IMR-90 (cell line): ENCODE results near the gene WFDC12.

Source experiments
- BHLHE40 ChIP-seq: fragments of 150-350 bp; IDR thresholded peaks from 2 replicates; pipeline ENCODE4 v1.6.1; 2016; ENCODE audit warnings: mild to moderate bottlenecking, low read depth, low read length
- CEBPB ChIP-seq: IDR thresholded peaks from 2 replicates; pipeline ENCODE4 v1.6.1; 2012; ENCODE audit warnings: low read depth, low read length, improper control_type of control experiment
- CTCF ChIP-seq: conservative IDR thresholded peaks from 2 replicates; pipeline ENCODE4 v1.5.1; 2012; ENCODE audit warnings: mild to moderate bottlenecking, low read depth, low read length, improper control_type of control experiment
- ELK1 ChIP-seq: fragments of 150-350 bp; IDR thresholded peaks from 2 replicates; pipeline ENCODE4 v1.6.1; 2016; ENCODE audit warnings: low read depth, mild to moderate bottlenecking, low read length, moderate library complexity, borderline replicate concordance
- MAFK ChIP-seq: IDR thresholded peaks from 2 replicates; pipeline ENCODE4 v1.6.1; 2012; ENCODE audit warnings: low read depth, low read length, improper control_type of control experiment
- POLR2A ChIP-seq: IDR thresholded peaks from 2 replicates; pipeline ENCODE4 v1.6.1; 2012; ENCODE audit warnings: mild to moderate bottlenecking, low read depth, low read length
- RAD21 ChIP-seq: IDR thresholded peaks from 2 replicates; pipeline ENCODE4 v1.6.1; 2012; ENCODE audit warnings: low read length, improper control_type of control experiment
- RCOR1 ChIP-seq: IDR thresholded peaks from 2 replicates; pipeline ENCODE4 v1.6.1; 2012; ENCODE audit warnings: mild to moderate bottlenecking, low read length, improper control_type of control experiment; ENCODE audit not compliant: insufficient replicate concordance
- RFX5 ChIP-seq: IDR thresholded peaks from 2 replicates; pipeline ENCODE4 v1.8.0; 2012; ENCODE audit warnings: low read depth, mild to moderate bottlenecking, low read length, moderate library complexity
- USF2 ChIP-seq: fragments of 150-350 bp; IDR thresholded peaks from 2 replicates; pipeline ENCODE4 v1.6.1; 2017; ENCODE audit warnings: mild to moderate bottlenecking, antibody characterized with exemption, low read length, low read depth

- TF ChIP-seq CTCF (no peak), POLR2A (no peak), ELK1 (no peak), RAD21 (no peak), MAFK (peak; percentile 7; the same call in 1 of the 2 replicates), CEBPB (peak; percentile 96), BHLHE40 (peak; percentile 57; the same call in 1 of the 2 replicates), USF2 (no peak; the same call in 1 of the 2 replicates), RCOR1 (no peak), RFX5 (no peak)
Measured at GRCh38 chr20:45088247-45088646, 36.0 kb downstream of the WFDC12 start.
